Right renal cortex interstitium (tissue), 3 donors: ENCODE data around the gene ORAI1. TPM values are rescaled to one million over a fixed set of nuclear protein-coding genes. Genes with fewer than 3 reads are reported as not detected.
A peak's percentile ranks its signal among the peaks of the same experiment; 100 is the strongest.
"Not testable (repeated sequence)": the region's sequence is repeated elsewhere in the genome, so short reads cannot be mapped to it uniquely, and the experiment has no call there.

Experiments
- DNase-seq, 3 donors: peaks; one replicate each; pipeline ENCODE4 v3.0.0-alpha.2; 2013; ENCODE audit warnings: low read depth in 3 of 3, low spot score in 2 of 3
- polyA plus RNA-seq, 3 donors: library from polyadenylated mRNA; unstranded; fragments of 120-200 nt; gene quantifications; one replicate each; pipeline ENCODE4 v1.2.1, GENCODE V29; 2013; ENCODE audit not compliant: insufficient read length in 3 of 3

The ORAI1 gene
- polyA plus RNA-seq = 10 to 100 TPM; 11.0 to 14.7 (median 11.1) TPM

DNA sequence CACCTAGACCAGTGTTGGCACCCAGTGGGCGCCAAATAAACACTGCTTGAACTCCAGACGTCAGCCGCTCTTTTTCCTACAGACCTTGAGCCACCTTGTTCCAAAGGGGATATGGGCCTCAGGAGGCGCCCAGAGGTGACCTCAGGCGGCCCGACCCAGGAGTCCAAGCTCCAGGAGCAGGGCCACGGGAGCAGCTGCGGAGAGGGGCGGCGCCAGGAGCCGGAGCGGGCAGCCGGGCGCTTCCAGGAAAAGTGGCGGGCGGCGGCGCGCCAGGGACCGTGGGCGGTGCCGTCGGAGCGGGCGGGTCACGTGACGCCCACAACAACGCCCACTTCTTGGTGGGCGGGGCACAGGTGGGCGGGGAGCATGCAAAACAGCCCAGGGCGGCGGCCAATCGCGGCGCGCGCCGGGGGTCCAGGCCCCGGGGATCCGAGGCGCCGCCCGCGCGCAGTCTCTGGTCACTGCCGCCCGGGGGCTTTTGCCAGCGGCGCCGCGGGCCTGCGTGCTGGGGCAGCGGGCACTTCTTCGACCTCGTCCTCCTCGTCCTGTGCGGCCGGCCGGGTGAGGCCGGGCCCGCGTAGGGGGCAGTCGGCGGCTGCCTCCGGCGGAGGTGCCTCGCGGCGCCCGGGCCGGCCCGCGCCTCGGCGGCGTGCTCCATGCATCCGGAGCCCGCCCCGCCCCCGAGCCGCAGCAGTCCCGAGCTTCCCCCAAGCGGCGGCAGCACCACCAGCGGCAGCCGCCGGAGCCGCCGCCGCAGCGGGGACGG, at the start of gene ORAI1:
TSS of gene ORAI1 (plus strand) at position 444 of the 766 bp plus-strand sequence.
- peak; percentile 78 to 95 (median 93) for DNase-seq

DNA sequence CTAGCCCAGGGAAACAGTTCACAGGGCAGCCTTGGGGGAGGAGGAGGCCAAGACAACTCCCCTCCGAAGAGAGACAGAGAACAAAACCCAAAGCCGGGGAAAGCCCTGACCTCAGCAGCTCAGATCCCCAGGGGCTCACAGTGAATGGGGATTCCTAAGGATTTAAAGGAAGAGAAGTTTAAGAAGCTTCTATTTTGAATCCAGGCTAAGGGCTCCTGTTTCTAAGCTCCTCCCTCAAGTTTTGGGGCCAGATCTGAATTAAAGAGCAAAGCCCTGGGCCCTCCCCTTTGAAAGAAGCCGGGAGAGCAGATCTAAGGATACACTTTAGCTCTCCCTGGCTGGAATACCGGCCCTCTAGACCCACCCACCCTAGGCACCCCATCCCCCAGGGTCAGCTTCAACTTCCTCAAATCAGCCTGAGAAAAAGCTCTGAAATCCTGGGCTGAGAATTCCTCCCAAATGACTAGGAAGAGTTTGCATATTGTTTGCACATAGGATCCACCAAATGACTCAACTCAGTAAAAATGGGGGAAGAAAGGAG, 49.4 kb upstream of the ORAI1 start:
- DNase-seq = no peak

DNA sequence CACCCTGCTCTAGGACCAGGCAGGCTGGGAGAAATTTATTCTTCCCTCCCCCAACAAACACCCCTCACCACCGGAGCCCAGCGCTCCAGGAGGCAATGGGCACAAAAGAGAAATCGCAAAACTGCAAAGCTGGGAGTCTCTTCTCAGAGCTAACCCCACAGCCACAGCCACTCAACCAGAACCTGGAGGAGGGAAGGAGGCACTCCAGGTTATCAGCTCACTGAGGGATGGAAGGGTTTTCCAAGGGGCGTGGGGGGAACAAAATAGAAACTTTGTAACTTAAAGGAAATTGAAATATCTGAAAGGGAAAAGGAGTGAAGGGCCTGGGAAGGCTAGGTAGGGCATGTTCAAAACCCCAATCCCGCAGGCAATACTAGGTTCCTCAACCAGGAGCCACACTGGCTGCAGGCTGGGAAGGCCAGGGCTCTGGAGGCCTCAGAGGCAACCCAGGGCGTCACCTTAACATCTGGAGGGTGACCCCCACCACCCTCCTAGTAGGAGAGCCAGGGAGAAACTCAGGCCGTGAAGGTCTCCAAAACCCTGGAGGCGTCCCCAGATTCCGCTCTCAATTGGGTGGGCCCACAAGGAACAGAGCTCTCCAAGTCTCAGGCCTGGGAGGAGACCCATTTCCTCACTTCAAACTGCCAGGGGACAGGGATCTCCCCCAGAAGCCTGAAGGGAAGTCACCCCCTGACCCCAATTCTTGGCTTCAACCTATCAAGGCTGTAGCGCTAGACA, 48.7 kb upstream of the ORAI1 start:
- DNase-seq = no peak

DNA sequence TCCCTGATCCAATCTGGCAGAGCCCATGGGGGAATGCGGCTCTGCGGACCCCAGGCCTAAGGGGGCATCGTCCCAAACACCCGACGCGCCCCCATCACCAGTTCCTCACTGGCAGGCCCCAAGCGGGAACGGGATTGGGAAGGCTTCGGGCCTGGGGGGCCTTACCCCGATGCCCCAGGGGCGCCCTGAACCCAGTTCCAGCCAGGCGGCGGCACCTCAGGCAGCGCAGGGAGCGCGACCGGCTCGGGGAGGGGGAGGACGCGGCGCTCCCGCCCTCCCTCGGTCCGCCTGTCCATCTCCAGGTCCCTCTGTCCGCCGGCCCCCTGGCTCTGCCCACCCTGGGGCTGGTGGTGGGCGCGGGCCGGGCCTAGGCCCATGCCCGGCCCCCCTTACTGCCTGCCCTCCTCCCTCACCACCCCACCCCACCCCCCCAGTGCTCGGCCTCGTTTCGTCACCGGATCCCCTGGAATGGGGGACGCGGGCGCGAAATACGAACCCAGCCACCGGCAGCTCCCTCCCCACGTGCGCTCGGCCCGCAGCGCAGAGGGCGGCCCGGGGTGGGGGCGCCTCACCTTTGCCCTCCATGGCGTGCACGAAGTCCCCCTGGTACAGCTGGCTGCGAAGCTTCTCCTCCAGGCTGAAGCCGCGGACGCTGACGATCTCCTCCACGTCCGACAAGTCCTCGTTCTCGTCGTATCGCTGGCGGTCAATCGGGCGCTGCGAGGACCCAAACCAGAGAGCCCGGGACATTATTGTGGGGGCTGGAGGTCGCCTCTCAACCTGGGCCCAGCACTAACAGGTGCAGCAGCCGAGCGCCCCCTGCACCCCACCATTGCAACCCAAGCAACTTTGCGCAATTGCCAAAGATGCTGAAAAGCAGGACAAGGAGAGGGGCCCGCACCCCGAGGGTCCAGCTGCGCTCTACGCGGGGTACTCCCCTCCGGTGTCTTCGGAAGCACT, 47.8 kb upstream of the ORAI1 start:
- no peak for DNase-seq

DNA sequence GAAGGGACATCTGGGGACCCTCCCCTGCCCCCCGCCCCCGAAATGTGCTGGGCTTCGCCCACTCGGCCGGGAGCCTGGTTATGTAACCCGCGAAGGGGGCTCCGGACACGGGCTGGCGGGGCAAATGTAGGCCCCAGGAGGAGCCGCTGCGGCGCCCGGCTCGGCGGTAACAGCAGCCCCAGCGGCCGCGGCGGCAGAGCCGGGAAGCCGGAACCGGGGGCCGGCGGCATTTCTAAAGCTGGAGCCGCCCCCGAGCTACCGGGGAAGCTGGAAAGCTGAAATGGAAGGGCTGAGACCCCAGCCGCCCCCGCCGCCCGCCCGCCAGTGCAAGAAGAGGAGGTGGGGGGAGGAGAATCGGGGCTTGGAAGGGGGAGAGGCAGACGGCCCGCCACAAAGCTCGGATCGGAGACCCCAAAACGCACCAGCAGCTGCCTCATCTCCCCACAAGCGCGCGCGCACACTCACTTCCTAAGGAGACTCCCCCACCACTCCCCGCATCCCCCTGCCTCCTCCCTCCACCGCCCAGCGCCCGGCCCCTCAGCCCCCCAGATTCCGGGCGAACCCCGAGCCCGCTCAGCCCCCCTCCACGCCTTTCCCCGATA, 47.0 kb upstream of the ORAI1 start:
- DNase-seq = no peak

DNA sequence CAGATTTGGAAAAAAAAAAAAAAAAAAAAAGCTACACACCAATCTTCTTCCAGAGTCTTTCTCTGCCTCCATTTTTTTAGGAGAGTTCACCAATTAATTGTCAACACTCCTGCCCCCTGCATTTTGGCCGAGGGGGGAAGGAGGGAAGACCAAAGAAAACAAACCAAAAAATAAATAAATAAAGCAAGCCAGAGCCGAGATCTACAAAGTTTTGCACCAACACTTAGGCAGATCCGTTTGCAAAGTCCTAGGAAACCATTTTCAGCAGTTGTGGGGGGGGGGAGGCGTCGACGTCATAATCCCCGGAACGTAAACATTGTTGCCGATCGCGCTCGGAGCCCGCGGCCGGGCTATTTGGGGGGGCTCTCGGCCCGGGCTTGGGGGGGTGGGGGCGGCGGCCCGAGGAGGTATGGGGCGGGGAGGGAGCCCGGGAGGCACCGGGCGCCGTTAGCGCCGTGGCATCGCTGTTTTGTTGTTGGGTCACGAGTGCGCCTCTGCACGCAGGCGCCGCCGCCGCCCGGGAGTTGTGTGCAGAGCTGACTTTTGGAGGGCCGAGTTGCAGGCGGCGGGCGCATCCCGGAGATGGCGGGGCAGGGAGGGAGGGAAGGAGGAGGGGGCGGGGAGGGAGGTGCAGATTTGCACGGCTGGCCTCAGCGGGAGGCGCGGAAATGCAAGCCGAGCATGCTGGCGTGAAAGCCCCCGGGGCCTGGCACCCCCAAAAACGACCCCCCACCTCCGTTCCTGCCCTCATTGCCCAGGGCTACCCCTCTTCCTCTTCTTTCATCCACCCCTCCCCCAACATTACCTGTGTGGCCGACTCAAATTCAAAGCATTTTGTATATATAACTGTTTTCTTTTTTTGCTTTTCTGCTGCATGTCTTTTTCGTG, 46.1 kb upstream of the ORAI1 start:
- no peak for DNase-seq

DNA sequence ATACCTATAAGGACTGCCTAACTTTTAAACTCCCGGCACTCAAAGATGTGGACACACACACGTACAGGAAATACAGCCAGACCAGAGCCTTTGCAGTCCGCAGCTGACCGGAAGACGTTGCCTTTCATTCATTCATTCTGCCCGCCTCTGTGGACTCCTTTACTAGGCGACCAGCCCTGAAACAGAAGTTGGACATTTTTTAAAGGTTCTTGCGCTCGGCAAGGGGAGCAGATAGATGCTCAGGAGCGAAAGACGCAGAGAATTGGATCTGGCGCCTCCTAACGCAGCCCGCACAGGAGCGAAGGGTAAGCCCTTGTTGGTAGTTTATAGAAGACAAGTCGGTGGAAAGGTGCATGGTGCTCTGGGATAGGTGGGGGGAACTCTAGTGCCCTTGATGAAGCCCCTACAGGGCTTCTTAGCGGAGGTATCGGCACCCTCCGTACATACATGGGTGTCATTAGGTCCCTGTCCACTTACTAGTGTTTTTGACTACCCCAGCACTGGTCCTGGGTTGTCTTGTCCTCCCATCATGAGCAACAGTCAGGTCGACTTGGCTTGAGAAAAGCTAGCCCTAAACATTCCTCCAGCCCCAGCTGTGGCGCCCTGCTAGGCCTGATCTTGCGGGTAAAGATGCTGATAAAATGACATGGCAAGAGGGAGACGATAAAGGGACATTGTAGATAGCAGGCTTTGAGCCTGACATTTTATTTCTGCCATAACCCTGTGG, 45.2 kb upstream of the ORAI1 start, which contains the start of gene KDM2B:
TSS of gene KDM2B (minus strand) at position 65 of the 727 bp plus-strand sequence. CDS start 112 bp downstream, outside the sequence.
- DNase-seq = no peak

DNA sequence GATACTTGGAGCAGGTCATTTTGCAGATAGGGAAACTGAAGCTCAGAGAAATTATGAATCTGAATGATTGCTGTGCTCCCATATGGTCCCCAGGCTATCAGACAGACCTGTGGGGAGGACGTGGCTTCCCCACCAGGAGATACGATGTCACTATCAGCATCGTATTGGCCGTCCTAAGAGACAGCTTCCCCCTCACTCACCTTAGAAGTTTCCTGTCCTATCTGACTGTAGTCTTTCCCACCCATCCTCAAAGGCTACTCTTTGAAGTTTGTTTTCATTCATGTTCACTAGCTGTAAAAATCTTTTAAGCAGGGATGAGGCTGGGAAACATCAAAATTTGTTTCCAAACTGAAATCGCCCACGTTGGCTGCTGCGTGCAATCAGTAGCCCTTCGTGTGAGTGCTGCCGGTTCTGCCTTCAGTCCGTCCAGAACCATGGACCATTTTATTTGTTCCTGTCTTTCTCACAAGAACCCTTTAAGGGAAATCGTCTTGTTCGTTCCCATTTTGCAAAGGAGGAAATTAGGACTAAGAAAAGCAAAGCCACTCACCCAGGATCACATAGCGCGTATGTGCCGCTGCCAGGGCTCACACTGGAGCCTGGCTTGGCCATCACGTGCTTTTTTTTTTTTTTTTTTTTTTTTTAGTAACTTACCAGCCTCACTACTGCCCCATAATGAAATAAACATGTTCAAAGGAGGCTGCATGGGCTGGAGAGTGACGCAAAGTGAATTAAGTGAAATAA, 44.5 kb upstream of the ORAI1 start:
- no peak for DNase-seq

DNA sequence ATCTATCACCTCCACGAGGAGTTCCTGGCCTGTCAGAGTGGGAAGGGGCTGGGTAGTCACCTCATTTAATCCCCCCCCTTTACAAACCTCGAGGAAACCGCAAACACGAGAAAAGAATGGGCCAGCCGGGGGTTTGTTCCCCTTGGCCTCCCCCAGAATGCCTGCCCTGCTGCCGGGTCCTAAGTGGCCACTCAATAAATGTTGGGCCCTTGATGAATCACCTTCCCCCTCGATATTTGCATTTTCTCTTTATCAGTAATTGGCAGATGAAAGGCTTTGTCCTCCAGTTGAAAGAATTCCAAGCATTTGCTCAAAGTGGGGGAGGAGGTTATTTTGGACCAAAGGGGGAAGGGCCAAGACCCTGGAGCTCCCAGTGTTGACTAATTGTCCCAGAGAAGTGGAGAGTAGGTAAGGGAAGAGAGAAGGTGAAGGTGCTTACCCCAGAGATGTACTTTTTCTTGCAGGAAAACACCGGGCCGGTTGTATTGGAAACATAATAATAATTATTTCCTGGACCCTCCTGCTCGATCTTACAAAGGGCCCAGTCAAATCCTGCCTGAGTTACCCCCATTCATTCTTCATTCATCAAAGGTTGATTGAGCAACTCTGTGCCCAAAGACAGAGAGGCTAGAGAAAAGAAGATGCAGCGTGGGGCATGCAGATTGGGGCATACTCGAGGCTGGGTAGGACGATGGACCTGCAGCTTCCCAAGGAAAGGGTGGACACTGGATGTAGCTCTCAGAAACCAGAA, 43.6 kb upstream of the ORAI1 start:
- DNase-seq = no peak

DNA sequence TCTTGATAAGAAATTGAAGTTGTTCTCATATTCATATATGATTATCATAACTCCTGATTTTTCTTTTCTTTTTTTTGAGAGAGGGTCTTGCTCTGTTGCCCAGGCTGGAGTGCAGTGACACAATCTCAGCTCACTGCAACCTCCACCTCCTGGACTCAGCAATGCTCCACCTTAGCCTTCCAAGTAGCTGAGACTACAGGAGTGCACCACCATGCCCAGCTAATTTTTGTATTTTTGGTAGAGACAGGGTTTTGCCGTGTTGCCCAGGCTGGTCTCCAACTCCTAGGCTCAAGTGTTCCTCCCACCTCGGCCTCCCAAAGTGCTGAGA, 43.0 kb upstream of the ORAI1 start:
- not testable (repeated sequence) for DNase-seq

DNA sequence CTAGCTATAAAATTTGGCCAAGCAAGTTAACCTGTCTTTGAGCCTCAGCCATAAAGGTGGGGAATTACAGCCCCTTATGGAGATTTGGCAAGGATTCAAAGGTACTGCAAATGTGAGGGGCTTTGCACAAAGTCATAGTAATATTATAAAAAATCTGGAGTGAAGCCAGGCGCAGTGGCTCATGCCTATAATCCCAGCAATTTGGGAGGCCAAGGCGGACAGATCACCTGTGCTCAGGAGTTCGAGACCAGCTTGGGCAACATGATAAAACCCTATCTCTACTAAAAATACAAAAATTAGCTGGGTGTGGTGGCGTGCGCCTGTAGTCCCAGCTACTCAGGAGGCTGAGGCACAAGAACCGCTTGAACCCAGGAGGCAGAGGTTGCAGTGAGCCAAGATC, 41.4 kb upstream of the ORAI1 start:
- not testable (repeated sequence) for DNase-seq

DNA sequence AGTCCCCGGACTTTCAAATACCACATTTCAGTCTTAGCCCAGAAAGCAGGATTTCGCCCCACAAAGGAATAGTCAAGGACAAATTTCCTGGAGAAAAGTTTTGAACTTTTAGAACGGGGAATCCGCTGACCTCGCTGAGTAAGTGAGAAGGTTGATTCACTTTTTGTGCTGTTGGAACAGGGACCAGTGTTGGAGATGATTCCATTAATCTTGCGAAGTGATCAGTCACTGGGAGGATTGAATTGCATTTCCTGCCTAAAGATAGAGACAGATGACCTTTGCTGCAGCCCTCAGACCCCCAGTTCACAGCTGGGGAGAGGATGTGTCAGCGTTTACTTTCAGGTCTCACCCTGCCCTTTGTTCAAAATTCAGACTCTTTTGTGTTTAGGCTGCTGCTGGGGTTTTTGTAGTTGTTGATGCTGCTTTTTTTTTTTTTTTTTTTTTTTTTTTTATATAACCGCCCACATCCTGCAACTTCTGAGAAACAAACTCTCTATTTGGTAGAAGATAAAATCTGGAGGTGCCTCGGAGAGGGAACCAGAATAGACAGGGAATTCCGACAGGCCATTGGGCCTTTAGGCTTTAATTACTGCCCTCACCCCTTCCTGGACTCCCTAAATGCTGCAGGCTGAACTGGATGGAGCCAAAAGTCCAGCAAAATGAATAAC, 35.7 kb upstream of the ORAI1 start:
- DNase-seq = no peak

DNA sequence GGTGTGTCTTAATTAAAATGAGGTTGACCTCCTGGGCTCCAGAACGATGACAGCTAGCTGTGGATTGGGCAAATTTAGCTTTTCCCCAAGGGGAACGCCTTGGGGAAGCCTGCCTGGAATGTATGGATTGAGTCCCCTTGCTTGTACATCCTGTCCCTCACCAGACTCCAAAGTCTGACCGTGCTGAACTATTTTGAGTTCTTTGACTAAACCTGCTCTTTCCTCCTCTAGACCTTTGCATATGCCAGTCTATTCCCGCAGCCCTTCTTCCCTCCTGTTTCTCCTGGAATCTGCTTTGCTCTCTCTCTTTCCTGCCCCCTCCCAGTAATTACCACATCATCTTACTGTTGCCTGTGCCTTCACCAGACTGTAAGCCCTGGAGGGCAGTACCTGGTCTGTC, 34.0 kb upstream of the ORAI1 start:
- DNase-seq = no peak

DNA sequence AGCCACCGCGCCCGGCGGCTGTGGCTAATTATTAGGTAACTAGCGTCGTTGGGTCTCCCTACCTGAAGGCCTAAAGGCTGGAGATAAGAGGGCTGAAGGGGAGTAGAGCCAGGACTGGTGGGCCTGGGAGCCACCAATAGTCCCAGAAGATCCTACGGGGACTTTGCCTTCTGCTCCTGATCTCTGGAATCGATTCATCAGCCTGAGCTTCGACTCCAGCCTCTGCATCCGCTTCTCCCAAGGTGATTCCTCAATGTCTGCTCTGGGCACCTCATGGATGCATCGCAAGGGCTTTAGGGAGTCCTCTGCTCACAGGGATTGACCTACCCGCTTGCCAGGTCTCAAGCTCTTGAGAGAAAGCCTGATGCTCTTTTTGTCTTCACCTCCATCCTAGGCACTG, 30.8 kb upstream of the ORAI1 start:
- no peak for DNase-seq

DNA sequence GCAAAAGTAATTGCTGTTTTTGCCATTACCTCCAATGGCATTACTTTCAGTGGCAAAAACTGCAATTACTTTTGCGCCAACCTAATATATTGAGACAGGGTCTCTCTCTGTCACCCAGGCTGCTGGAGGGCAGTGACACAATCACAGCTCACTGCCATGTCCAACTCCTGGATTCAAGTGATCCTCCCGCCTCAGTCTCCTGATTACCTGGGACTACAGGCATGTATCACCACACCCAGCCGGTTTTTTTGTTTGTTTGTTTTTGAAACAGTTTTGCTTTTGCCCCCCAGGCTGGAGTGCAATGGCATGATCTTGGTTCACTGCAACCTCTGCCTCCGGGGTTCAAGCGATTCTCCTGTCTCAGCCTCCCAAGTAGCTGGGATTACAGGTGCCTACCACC, 29.8 kb upstream of the ORAI1 start:
- no peak for DNase-seq

DNA sequence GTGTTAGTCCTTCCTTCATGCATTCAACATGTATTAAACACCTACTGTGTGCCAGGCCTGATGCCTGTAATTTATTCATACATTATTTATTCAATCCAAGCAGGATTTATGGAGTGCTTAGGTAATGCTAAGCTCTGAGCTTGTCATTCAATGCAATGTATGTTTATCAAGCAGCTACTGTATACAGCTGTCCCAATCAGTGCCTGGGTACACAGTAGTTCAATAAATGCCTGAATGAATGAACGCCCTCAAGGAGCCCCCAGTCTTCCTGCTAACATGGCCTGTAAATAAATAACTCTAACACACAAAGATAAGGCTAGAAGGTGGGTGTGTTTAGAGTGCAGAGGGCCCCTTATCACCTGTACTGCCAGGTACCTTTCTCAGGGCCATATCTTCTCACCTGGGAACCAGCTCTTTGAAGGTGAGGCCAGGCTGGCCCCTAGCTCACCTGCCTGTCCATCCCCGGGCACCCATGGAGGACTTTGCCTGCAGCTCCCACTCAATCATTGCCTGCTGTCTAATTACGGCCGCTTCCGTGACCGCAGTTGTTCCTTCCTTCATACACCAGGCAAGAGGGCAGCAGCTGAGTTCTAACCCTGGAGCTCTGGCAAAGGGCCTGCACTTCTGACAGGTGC, 25.5 kb upstream of the ORAI1 start:
- no peak for DNase-seq
